Measurements from ENCODE around the gene SLC6A18.

The SLC6A18 gene

GRCh38 chr5:1184163-1184470 is 41.1 kb upstream of the SLC6A18 start:
- H3K27ac ChIP-seq (ENCODE audit: low read length): no peak overlapping the region
- H3K4me2 ChIP-seq (ENCODE audit: low read length): no peak overlapping the region
- no peak overlapping the region for H3K9ac ChIP-seq (ENCODE audit: low read length)
- H3K4me1 ChIP-seq (ENCODE audit: low read length): no peaks in the 10 kb centered on the region
- no peak for TF ChIP-seq EZH2phosphoT487 (IDR thresholded peaks at IDR 0.05; ENCODE audit: low read depth)
- no peak for TF ChIP-seq CTCF (IDR thresholded peaks at IDR 0.05; ENCODE audit: low read depth, low read length)
- no peaks in the 10 kb centered on the region for H4K20me1 ChIP-seq (ENCODE audit: insufficient read depth, low read length)
- H3K4me3 ChIP-seq (ENCODE audit: low read length): no peak overlapping the region
- no peaks in the 10 kb centered on the region for H3K9me3 ChIP-seq (ENCODE audit: insufficient read depth, low read length)
- no peak overlapping the region for H2AFZ ChIP-seq (ENCODE audit: low read depth, low read length)
- no peaks in the 10 kb centered on the region for H3K79me2 ChIP-seq (ENCODE audit: low read length)
- H3K27me3 ChIP-seq (ENCODE audit: low read depth, low read length): no peaks in the 10 kb centered on the region
- no peaks in the 10 kb centered on the region for H3K36me3 ChIP-seq (replicated peaks; ENCODE audit: low read depth, low read length)

GRCh38 chr5:1184481-1184880 is 40.7 kb upstream of the SLC6A18 start:
- Histone ChIP-seq H2AFZ (ENCODE audit: low read depth, low read length) (no peak overlapping the region), H3K27me3 (ENCODE audit: low read depth, low read length) (no peaks in the 10 kb centered on the region), H3K36me3 (replicated peaks; ENCODE audit: low read depth, low read length) (no peaks in the 10 kb centered on the region), H3K9me3 (ENCODE audit: insufficient read depth, low read length) (no peaks in the 10 kb centered on the region), H3K9ac (ENCODE audit: low read length) (no peak overlapping the region), H3K27ac (ENCODE audit: low read length) (no peak overlapping the region), H3K4me2 (ENCODE audit: low read length) (no peak overlapping the region), H3K79me2 (ENCODE audit: low read length) (no peaks in the 10 kb centered on the region), H3K4me1 (ENCODE audit: low read length) (no peaks in the 10 kb centered on the region), H3K4me3 (ENCODE audit: low read length) (no peak overlapping the region), H4K20me1 (ENCODE audit: insufficient read depth, low read length) (no peaks in the 10 kb centered on the region)
- no peak for TF ChIP-seq EZH2phosphoT487 (IDR thresholded peaks at IDR 0.05; ENCODE audit: low read depth)
- no peak for TF ChIP-seq CTCF (IDR thresholded peaks at IDR 0.05; ENCODE audit: low read depth, low read length)

GRCh38 chr5:1185038-1185627 is 40.0 kb upstream of the SLC6A18 start:
- Histone ChIP-seq H3K9me3 (ENCODE audit: insufficient read depth, low read length) (no peaks in the 10 kb centered on the region), H3K79me2 (ENCODE audit: low read length) (no peaks in the 10 kb centered on the region), H3K36me3 (replicated peaks; ENCODE audit: low read depth, low read length) (no peaks in the 10 kb centered on the region), H4K20me1 (ENCODE audit: insufficient read depth, low read length) (no peaks in the 10 kb centered on the region), H3K4me3 (ENCODE audit: low read length) (no peak overlapping the region), H3K27ac (ENCODE audit: low read length) (no peak overlapping the region), H3K4me1 (ENCODE audit: low read length) (no peaks in the 10 kb centered on the region), H3K4me2 (ENCODE audit: low read length) (no peak overlapping the region), H2AFZ (ENCODE audit: low read depth, low read length) (no peak overlapping the region), H3K9ac (ENCODE audit: low read length) (no peak overlapping the region), H3K27me3 (ENCODE audit: low read depth, low read length) (no peaks in the 10 kb centered on the region)
- TF ChIP-seq CTCF (IDR thresholded peaks at IDR 0.05; ENCODE audit: low read depth, low read length) (no peak), EZH2phosphoT487 (IDR thresholded peaks at IDR 0.05; ENCODE audit: low read depth) (no peak)

- no peak overlapping the region for H3K9ac ChIP-seq (ENCODE audit: low read length)
- H2AFZ ChIP-seq (ENCODE audit: low read depth, low read length): no peak overlapping the region
- no peaks in the 10 kb centered on the region for H3K4me1 ChIP-seq (ENCODE audit: low read length)
- H3K4me2 ChIP-seq (ENCODE audit: low read length): no peak overlapping the region
- H3K4me3 ChIP-seq (ENCODE audit: low read length): no peak overlapping the region
- no peaks in the 10 kb centered on the region for H3K9me3 ChIP-seq (ENCODE audit: insufficient read depth, low read length)
- H3K27me3 ChIP-seq (ENCODE audit: low read depth, low read length): no peaks in the 10 kb centered on the region
- H3K27ac ChIP-seq (ENCODE audit: low read length): no peak overlapping the region
- TF ChIP-seq CTCF (IDR thresholded peaks at IDR 0.05; ENCODE audit: low read depth, low read length): no peak
- TF ChIP-seq EZH2phosphoT487 (IDR thresholded peaks at IDR 0.05; ENCODE audit: low read depth): no peak
- H4K20me1 ChIP-seq (ENCODE audit: insufficient read depth, low read length): no peaks in the 10 kb centered on the region
- no peaks in the 10 kb centered on the region for H3K36me3 ChIP-seq (replicated peaks; ENCODE audit: low read depth, low read length)
- no peaks in the 10 kb centered on the region for H3K79me2 ChIP-seq (ENCODE audit: low read length)
These were observed 39.4 kb upstream of the SLC6A18 start for GRCh38 chr5:1185629-1186350.

Measured in OCI-LY3 (cell line).